Panc1 (cell line): Measurements from ENCODE around the gene TADA2B. TPM values are rescaled to one million over a fixed set of nuclear protein-coding genes. Genes with fewer than 3 reads are reported as not detected.

ENCODE experiments used
- total RNA-seq: library from RNA; stranded (reverse); gene quantifications from one replicate; pipeline ENCODE4 v1.2.1, GENCODE V29; 2021; ENCODE audit not compliant: unreplicated experiment

Gene TADA2B
- total RNA-seq, 1 experiment from 2014 or later = 17.6 TPM

Other genes with a start within 250 kb of the TADA2B start
- 36.3 TPM for gene TBC1D14, start 133.5 kb upstream of the TADA2B start, total RNA-seq
- 46.6 TPM for gene GRPEL1, start 24.7 kb downstream of the TADA2B start, total RNA-seq
- gene SORCS2, start 149.2 kb downstream of the TADA2B start, total RNA-seq = 0.15 TPM